ENCODE measurements around the gene SIM2. TPM values are rescaled to one million over a fixed set of nuclear protein-coding genes. Genes with fewer than 3 reads are reported as not detected.

Gene SIM2
- total and polyA plus RNA-seq, 2 experiments from 2014 or later: 0.14 TPM; not detected in 1

- TF ChIP-seq EZH2phosphoT487 (IDR thresholded peaks at IDR 0.05; ENCODE audit: insufficient read depth, low read depth) (no peak), EZH2 (IDR thresholded peaks at IDR 0.05; ENCODE audit: insufficient read depth, poor library complexity, severe bottlenecking) (no peak)
- Histone ChIP-seq H3F3A (ENCODE audit: insufficient read depth) (no peaks in the 10 kb centered on the region), H3K4me3 (no peak overlapping the region), H3K9me2 (ENCODE audit: insufficient read depth) (no peaks in the 10 kb centered on the region), H3K9me3 (ENCODE audit: low read depth) (no peaks in the 10 kb centered on the region), H3K4me2 (ENCODE audit: unreplicated experiment) (no peak overlapping the region), H3K36me3 (ENCODE audit: low read depth) (no peaks in the 10 kb centered on the region), H2AFZ (no peak overlapping the region), H3K27ac (no peak overlapping the region), H3K9ac (no peak overlapping the region), H3K4me1 (ENCODE audit: insufficient read depth) (no peaks in the 10 kb centered on the region), H4K20me1 (ENCODE audit: insufficient read depth) (no peaks in the 10 kb centered on the region), H3K27me3 (replicated peaks; ENCODE audit: insufficient read depth) (no peaks in the 10 kb centered on the region; the same call in 1 of the 2 replicates), H3K79me2 (ENCODE audit: insufficient read depth) (no peaks in the 10 kb centered on the region)
- in situ Hi-C loops (cut with MboI): loop anchor here (25.0 kb wide), 1 partner anchor 101 kb away; no protein-coding TSS in a partner anchor
- WGBS, 2 experiments (ENCODE audit: low coverage in 1 of 2, low lambda C conversion rate in 2 of 2, missing lambda C conversion rate in 2 of 2): 48 to 51% methylated on average over 12 of the region's 12 CpGs
- no peak for DNase-seq
Measured at GRCh38 chr21:36738489-36739126, 39.7 kb downstream of the SIM2 start.

DNA sequence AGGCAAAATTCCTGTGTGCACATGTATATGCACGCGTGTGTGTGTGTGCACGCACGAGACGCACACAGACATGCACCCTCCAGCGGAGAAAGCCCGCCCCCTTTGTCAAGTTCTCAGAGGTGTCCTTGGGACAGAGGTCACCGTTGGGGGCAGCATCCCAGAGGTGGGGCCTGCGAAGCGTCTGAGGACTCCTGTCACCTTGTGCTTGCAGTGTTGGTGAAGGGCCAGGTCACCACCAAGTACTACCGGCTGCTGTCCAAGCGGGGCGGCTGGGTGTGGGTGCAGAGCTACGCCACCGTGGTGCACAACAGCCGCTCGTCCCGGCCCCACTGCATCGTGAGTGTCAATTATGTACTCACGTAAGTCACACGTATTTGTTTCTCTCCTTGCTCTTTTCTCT, 42.6 kb downstream of the SIM2 start:
- in situ Hi-C loops (cut with MboI): loop anchor here (25.0 kb wide), 1 partner anchor 104 kb away; no protein-coding TSS in a partner anchor
- no peak overlapping the region for H3K9ac ChIP-seq
- H3K4me2 ChIP-seq (ENCODE audit: unreplicated experiment): no peak overlapping the region
- no peak overlapping the region for H2AFZ ChIP-seq
- no peaks in the 10 kb centered on the region for H3K4me1 ChIP-seq (ENCODE audit: insufficient read depth)
- no peaks in the 10 kb centered on the region for H3K9me2 ChIP-seq (ENCODE audit: insufficient read depth)
- no peaks in the 10 kb centered on the region for H4K20me1 ChIP-seq (ENCODE audit: insufficient read depth)
- no peaks in the 10 kb centered on the region for H3K79me2 ChIP-seq (ENCODE audit: insufficient read depth)
- no peak for TF ChIP-seq EZH2phosphoT487 (IDR thresholded peaks at IDR 0.05; ENCODE audit: insufficient read depth, low read depth)
- TF ChIP-seq EZH2 (IDR thresholded peaks at IDR 0.05; ENCODE audit: insufficient read depth, poor library complexity, severe bottlenecking): no peak
- no peak overlapping the region for H3K27ac ChIP-seq
- 85 to 87% methylated on average over 20 to 21 of the region's 21 CpGs for WGBS, 2 experiments (ENCODE audit: low coverage in 1 of 2, low lambda C conversion rate in 2 of 2, missing lambda C conversion rate in 2 of 2)
- H3K27me3 ChIP-seq (replicated peaks; ENCODE audit: insufficient read depth): no peaks in the 10 kb centered on the region; the same call in 1 of the 2 replicates
- H3K9me3 ChIP-seq (ENCODE audit: low read depth): no peaks in the 10 kb centered on the region
- no peak overlapping the region for H3K4me3 ChIP-seq
- no peaks in the 10 kb centered on the region for H3K36me3 ChIP-seq (ENCODE audit: low read depth)
- no peaks in the 10 kb centered on the region for H3F3A ChIP-seq (ENCODE audit: insufficient read depth)
- no peak for DNase-seq

DNA sequence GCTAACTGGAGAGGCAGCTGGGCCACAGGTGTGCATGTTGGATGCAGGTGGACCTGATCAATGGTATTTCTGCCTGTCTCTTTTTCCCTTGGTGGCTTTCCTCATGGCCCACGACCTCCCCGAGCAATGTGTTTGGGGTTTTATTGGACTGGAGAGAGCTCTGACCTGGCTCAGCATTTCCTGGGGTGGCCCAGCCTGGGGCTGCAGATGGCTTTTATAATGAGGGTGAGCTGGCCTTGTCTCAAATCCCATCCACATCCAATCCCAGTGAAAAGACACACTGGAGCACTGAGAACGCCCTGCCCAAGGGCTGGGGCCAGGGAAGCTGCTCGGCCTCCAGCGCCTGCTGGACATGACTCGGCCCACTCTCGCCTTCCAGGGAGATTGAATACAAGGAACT, 44.1 kb downstream of the SIM2 start:
- Histone ChIP-seq H3K9me3 (ENCODE audit: low read depth) (no peaks in the 10 kb centered on the region), H3K27me3 (replicated peaks; ENCODE audit: insufficient read depth) (no peaks in the 10 kb centered on the region; the same call in 1 of the 2 replicates)
- in situ Hi-C loops (cut with MboI): loop anchor here (25.0 kb wide), 1 partner anchor 106 kb away; no protein-coding TSS in a partner anchor

GRCh38 chr21:36743446-36743845, 44.5 kb downstream of the SIM2 start:
- H3K4me1 ChIP-seq (ENCODE audit: insufficient read depth): no peaks in the 10 kb centered on the region
- no peak overlapping the region for H3K4me3 ChIP-seq
- no peaks in the 10 kb centered on the region for H4K20me1 ChIP-seq (ENCODE audit: insufficient read depth)
- no peaks in the 10 kb centered on the region; the same call in 1 of the 2 replicates for H3K27me3 ChIP-seq (replicated peaks; ENCODE audit: insufficient read depth)
- H3K79me2 ChIP-seq (ENCODE audit: insufficient read depth): no peaks in the 10 kb centered on the region
- H3K9me2 ChIP-seq (ENCODE audit: insufficient read depth): no peaks in the 10 kb centered on the region
- DNase-seq: no peak
- no peak overlapping the region for H3K4me2 ChIP-seq (ENCODE audit: unreplicated experiment)
- no peak overlapping the region for H3K9ac ChIP-seq
- no peak overlapping the region for H3K27ac ChIP-seq
- no peaks in the 10 kb centered on the region for H3K9me3 ChIP-seq (ENCODE audit: low read depth)
- no peaks in the 10 kb centered on the region for H3K36me3 ChIP-seq (ENCODE audit: low read depth)
- no peak for TF ChIP-seq EZH2phosphoT487 (IDR thresholded peaks at IDR 0.05; ENCODE audit: insufficient read depth, low read depth)
- TF ChIP-seq EZH2 (IDR thresholded peaks at IDR 0.05; ENCODE audit: insufficient read depth, poor library complexity, severe bottlenecking): no peak
- H2AFZ ChIP-seq: no peak overlapping the region
- in situ Hi-C loops (cut with MboI): loop anchor here (25.0 kb wide), 1 partner anchor 106 kb away; no protein-coding TSS in a partner anchor
- no peaks in the 10 kb centered on the region for H3F3A ChIP-seq (ENCODE audit: insufficient read depth)
- WGBS, 2 experiments (ENCODE audit: low coverage in 1 of 2, low lambda C conversion rate in 2 of 2, missing lambda C conversion rate in 2 of 2): 80 to 85% methylated on average over 9 of the region's 9 CpGs

More for the DNA sequence above, 44.1 kb downstream of the SIM2 start:
- no peak overlapping the region for H2AFZ ChIP-seq
- no peak overlapping the region for H3K4me3 ChIP-seq
- H3K4me2 ChIP-seq (ENCODE audit: unreplicated experiment): no peak overlapping the region
- 74 to 83% methylated on average over 7 of the region's 7 CpGs for WGBS, 2 experiments (ENCODE audit: low coverage in 1 of 2, low lambda C conversion rate in 2 of 2, missing lambda C conversion rate in 2 of 2)
- TF ChIP-seq EZH2phosphoT487 (IDR thresholded peaks at IDR 0.05; ENCODE audit: insufficient read depth, low read depth) (no peak), EZH2 (IDR thresholded peaks at IDR 0.05; ENCODE audit: insufficient read depth, poor library complexity, severe bottlenecking) (no peak)
- DNase-seq: no peak
- H3K79me2 ChIP-seq (ENCODE audit: insufficient read depth): no peaks in the 10 kb centered on the region
- no peak overlapping the region for H3K9ac ChIP-seq
- no peak overlapping the region for H3K27ac ChIP-seq
- no peaks in the 10 kb centered on the region for H4K20me1 ChIP-seq (ENCODE audit: insufficient read depth)
- H3K36me3 ChIP-seq (ENCODE audit: low read depth): no peaks in the 10 kb centered on the region
- H3F3A ChIP-seq (ENCODE audit: insufficient read depth): no peaks in the 10 kb centered on the region
- H3K9me2 ChIP-seq (ENCODE audit: insufficient read depth): no peaks in the 10 kb centered on the region
- H3K4me1 ChIP-seq (ENCODE audit: insufficient read depth): no peaks in the 10 kb centered on the region

Measured in GM23248 (cell line).